Right lobe of liver (tissue), 6 donors: ENCODE measurements around the gene IL17RA. TPM values are rescaled to one million over a fixed set of nuclear protein-coding genes. Genes with fewer than 3 reads are reported as not detected.

Experiments
- ATAC-seq, 4 donors: fragments of 200-7000 bp; cut with Tn5 transposase; one replicate each; pipeline ENCODE4 v1.9.1; 2020; ENCODE audit warnings: mild to moderate bottlenecking in 4 of 4, moderate library complexity in 4 of 4
- DNase-seq, 3 donors: peaks; one replicate each; pipeline ENCODE4 v3.0.0-alpha.2; 2020
- H3K27ac ChIP-seq, 3 donors: fragments of 200-600 bp; one replicate each; pipeline ENCODE4 v1.8.0; 2022
- H3K27me3 ChIP-seq, 2 donors: fragments of 200-600 bp; one replicate each; pipeline ENCODE4 v1.8.0; 2022
- H3K36me3 ChIP-seq, 4 donors: fragments of 200-600 bp; sonication (generic) in 1 of 4; one replicate each; pipeline versions ENCODE4 v1.5.1 to v1.8.0; 2017 to 2022; ENCODE audit warnings: control low read depth in 1 of 4
- H3K4me1 ChIP-seq, 4 donors: fragments of 200-600 bp; sonication (generic) in 1 of 4; one replicate each; pipeline versions ENCODE4 v1.5.1 to v1.8.0; 2017 to 2022; ENCODE audit warnings: control low read depth in 1 of 4
- H3K4me3 ChIP-seq, 3 donors: fragments of 200-600 bp; one replicate each; pipeline ENCODE4 v1.8.0; 2022
- H3K9me3 ChIP-seq, 4 donors: fragments of 200-600 bp; sonication (generic) in 1 of 4; one replicate each; pipeline versions ENCODE4 v1.5.1 to v1.8.0; 2017 to 2022; ENCODE audit warnings: control low read depth in 1 of 4
- POLR2A ChIP-seq: fragments of 450-650 bp; IDR thresholded peaks from one replicate; pipeline ENCODE4 v1.6.1; 2017; ENCODE audit warnings: antibody characterized with exemption, mild to moderate bottlenecking
- WGBS: methylation state at CpG from one replicate; pipeline ENCODE4 v1.1.6; 2018; ENCODE audit warnings: low coverage, low lambda C conversion rate; ENCODE audit not compliant: insufficient coverage; ENCODE audit errors: missing lambda C conversion rate; 5-methylcytosine and 5-hydroxymethylcytosine counted together
- intact Hi-C, 2 donors: fragments of 100-400 bp; cut with DNase I; formaldehyde crosslinking; loops; one replicate each; pipeline versions ENCODE4 v1.11.2 to v1.14.1; 2022
- total RNA-seq, 6 experiments: library from RNA; depleted of rRNA in 2 of 6; stranded (reverse); fragments of >200 nt in 2 of 6; fragmentation: NEBNext Ultra II Directional in 3 of 6; extraction: Animal tissue kit (Norgen Biotek cat#: 25700) in 3 of 6; gene quantifications; one replicate each; pipeline versions ENCODE4 v1.1.0 to v1.2.4, GENCODE V29; 2016 to 2023
- TF ChIP-seq, protein P1 (sequence below), 4 donors: fragments of 200-600 bp in 3 of 4; fragments of 450-650 bp in 1 of 4; IDR thresholded peaks; one replicate each; pipeline versions ENCODE4 v1.5.1 to v1.8.0; 2016 to 2022; ENCODE audit warnings: antibody characterized with exemption in 4 of 4, mild to moderate bottlenecking in 2 of 4
- donor health status: DM: no; HTN: yes; CAD: no.
- donor health status: DM: no; HTN: no; CAD: no.
- donor health status: DM: no; HTN: no; CAD: no.
- donor health status: DM: no; HTN: yes; CAD: no.
- donor health status: DM: no; HTN: yes; CAD: no.

Gene IL17RA
- total RNA-seq, 6 experiments from 2014 or later: 7.1 to 13.6 (median 9.6) TPM

DNA sequence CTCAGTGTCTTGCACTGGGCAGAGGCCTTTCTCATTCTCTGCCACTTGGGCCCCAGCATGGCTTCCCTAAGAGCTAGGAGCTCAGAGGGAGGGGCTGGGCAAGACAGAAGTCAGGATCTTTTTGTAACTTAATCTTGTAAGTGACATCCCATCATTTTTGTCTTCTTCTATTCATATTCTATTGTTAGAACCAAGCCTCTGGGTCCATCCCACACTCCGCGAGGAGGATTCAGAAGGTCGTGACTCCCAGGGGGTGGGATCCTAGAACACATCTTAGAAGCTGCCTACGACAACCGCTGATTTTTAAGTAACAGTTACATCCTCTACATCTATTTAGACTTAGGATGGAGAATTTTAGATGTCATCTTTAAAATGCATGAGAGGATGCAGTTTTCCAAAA, 1.5 kb upstream of the IL17RA start:
- H3K4me1 ChIP-seq: no peaks in the 10 kb centered on the region
- no peaks in the 10 kb centered on the region for H3K9me3 ChIP-seq
- H3K36me3 ChIP-seq: no peaks in the 10 kb centered on the region
- DNase-seq: no peak
- no peak overlapping the region for H3K4me3 ChIP-seq
- H3K27ac ChIP-seq: no peak overlapping the region
- intact Hi-C loops: loop anchor here in 1 of 2 donors (10.0 kb wide), 1 partner anchor 82 kb away; no protein-coding TSS in a partner anchor
- no peak for TF ChIP-seq POLR2A
- TF ChIP-seq, protein P1, sequence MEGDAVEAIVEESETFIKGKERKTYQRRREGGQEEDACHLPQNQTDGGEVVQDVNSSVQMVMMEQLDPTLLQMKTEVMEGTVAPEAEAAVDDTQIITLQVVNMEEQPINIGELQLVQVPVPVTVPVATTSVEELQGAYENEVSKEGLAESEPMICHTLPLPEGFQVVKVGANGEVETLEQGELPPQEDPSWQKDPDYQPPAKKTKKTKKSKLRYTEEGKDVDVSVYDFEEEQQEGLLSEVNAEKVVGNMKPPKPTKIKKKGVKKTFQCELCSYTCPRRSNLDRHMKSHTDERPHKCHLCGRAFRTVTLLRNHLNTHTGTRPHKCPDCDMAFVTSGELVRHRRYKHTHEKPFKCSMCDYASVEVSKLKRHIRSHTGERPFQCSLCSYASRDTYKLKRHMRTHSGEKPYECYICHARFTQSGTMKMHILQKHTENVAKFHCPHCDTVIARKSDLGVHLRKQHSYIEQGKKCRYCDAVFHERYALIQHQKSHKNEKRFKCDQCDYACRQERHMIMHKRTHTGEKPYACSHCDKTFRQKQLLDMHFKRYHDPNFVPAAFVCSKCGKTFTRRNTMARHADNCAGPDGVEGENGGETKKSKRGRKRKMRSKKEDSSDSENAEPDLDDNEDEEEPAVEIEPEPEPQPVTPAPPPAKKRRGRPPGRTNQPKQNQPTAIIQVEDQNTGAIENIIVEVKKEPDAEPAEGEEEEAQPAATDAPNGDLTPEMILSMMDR (IDR thresholded peaks at IDR 0.05): no peak
- H3K27me3 ChIP-seq: no peaks in the 10 kb centered on the region
- ATAC-seq: no peak
- 98% methylated on average over 5 of the region's 5 CpGs for WGBS

DNA sequence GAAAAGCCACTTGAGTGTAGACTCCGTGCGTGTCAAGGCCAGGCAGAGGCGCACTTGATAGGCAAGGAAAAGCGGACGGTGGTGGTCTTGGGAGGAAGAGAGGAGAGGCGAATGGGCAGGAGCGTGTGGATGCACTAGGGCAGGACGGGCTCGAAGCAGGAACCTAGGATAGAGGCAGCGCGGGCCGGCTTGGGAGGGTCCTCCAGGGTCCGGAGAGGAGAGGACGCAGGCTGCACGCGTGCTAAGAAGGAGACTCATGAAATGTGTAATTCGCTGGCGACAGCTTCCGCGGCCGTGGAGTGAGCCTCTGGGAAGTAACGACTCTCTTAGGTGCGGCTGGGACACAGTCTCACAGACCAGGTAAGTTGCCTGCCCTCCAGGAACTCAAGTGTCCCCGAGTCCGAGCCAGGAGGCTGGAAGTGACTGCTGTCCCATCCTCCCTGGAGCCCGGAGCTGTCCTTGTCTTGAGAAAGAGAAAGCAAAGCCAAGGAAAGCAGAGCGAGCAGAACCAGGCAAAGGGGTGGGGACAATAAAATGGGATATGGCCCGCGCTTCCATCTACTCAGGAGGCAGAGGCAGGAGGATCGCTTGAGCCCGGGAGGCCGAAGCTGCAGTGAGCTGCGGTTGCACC, 874 bp upstream of the IL17RA start:
- WGBS: 92% methylated on average over 13 of the region's 33 CpGs
- peak in 2 of 3 donors; percentile 28 to 56 for DNase-seq
- H3K9me3 ChIP-seq: no peaks in the 10 kb centered on the region
- H3K36me3 ChIP-seq: no peaks in the 10 kb centered on the region
- no peaks in the 10 kb centered on the region for H3K4me1 ChIP-seq
- no peaks in the 10 kb centered on the region for H3K27me3 ChIP-seq
- no peak for TF ChIP-seq POLR2A
- TF ChIP-seq, protein P1 (IDR thresholded peaks at IDR 0.05): no peak
- ATAC-seq: no peak
- H3K4me3 ChIP-seq: peak overlapping the region in 2 of 3 donors; percentile 97 to 99
- intact Hi-C loops: loop anchor here in 1 of 2 donors (10.0 kb wide), 1 partner anchor 81 kb away; no protein-coding TSS in a partner anchor
- H3K27ac ChIP-seq: no peak overlapping the region

DNA sequence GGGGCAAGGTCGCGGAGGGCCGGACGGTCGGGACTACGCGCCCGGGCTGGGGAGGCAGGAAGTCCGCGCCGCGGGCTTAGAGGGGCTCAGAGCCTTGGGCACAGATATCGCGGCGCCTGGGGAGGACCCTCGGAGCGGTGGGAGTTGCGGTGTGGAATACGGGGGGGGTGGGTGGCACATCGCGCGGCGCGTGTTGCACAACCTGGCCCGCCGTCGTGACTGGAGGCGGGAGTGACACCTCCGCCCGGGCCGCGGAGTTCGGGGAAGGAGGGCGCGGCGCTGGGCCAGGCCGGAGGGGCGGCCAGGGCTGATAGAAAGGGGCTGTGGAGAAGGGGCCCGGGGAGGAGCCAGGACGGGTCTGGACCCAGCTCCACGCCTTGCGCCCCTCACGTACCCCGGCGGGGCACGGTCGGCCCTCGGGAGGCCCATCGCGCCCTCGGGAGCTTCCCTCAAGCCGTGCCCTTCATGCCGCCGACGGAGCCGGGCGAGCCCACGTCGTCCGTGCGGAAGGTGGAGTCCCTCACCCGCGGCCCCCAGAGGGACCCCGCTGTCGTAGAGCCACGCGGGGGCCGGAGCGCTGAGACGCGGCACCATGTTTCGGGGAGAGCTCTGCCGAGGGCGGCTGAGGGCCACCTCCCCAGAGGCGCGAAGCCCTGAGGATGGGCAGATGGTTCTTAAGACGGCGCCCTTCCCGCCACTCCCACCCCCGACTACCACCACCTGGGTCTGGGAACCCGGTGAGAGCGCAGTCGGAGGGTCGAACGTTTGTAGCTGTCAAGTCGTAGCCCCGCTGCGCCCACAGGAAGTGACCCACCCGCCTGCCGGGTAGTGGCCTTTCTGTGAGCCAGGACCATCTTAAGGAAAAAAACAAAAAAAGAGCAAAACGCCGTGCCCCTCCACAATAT, 729 bp downstream of the IL17RA start:
- intact Hi-C loops: loop anchor here in 1 of 2 donors (10.0 kb wide), 1 partner anchor 79 kb away; no protein-coding TSS in a partner anchor
- peak; percentile 42 to 62 (median 54) for ATAC-seq

DNA sequence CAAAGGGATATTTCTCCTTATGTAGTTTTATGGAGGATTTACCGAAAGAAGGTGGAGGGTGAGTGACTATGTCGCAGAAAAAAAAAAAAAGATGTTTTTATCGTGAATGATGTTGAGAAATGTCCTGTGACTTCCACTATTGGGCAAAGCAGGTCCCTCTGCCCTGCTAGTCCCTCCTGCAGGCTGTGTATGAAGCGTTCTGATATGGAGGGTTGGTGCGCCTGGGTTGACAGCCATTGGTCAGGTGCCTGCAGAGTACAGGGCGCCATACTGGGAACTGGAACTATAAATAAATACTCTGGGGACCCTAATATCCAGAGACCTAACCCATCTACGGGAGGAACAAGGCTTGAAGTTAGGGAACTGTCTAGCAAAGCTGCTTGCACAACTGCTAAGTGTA, 1.5 kb downstream of the IL17RA start:
- intact Hi-C loops: loop anchor here in 1 of 2 donors (10.0 kb wide), 1 partner anchor 79 kb away; no protein-coding TSS in a partner anchor

More for the DNA sequence above, 729 bp downstream of the IL17RA start:
- Histone ChIP-seq H3K27ac (peak overlapping the region; percentile 72 to 90 (median 88)), H3K36me3 (no peaks in the 10 kb centered on the region), H3K27me3 (no peaks in the 10 kb centered on the region), H3K4me1 (no peaks in the 10 kb centered on the region), H3K4me3 (peak overlapping the region; percentile 97 to 99 (median 99)), H3K9me3 (no peaks in the 10 kb centered on the region)
- TF ChIP-seq, protein P1 (IDR thresholded peaks at IDR 0.05): no peak
- 11% methylated on average over 21 of the region's 92 CpGs for WGBS
- peak; percentile 61 to 69 (median 69) for DNase-seq

More for the DNA sequence above, 1.5 kb downstream of the IL17RA start:
- Histone ChIP-seq H3K27ac (no peak overlapping the region), H3K27me3 (no peaks in the 10 kb centered on the region), H3K4me3 (peak overlapping the region in 2 of 3 donors; percentile 99), H3K4me1 (no peaks in the 10 kb centered on the region), H3K9me3 (no peaks in the 10 kb centered on the region), H3K36me3 (no peaks in the 10 kb centered on the region)
- WGBS: 65% methylated on average over 5 of the region's 7 CpGs
- ATAC-seq: no peak
- TF ChIP-seq, protein P1 (IDR thresholded peaks at IDR 0.05): no peak
- TF ChIP-seq POLR2A: no peak
- DNase-seq: peak in 1 of 3 donors; percentile 45
